Aorta (tissue), 5 donors: Measurements from ENCODE around the gene SLC6A20. TPM values are rescaled to one million over a fixed set of nuclear protein-coding genes. Genes with fewer than 3 reads are reported as not detected.

Experiments
- ATAC-seq: fragments of 200-7000 bp; cut with Tn5 transposase; one replicate; pipeline ENCODE4 v1.9.1; 2022; ENCODE audit warnings: moderate library complexity; ENCODE audit not compliant: low FRiP score
- DNase-seq, 2 donors: peaks; one replicate each; pipeline ENCODE4 v3.0.0-alpha.2; 2020
- H3K27ac ChIP-seq, 2 donors: one replicate each; pipeline ENCODE4 v1.5.1; 2013; ENCODE audit warnings: low read length in 2 of 2, mild to moderate bottlenecking in 2 of 2, moderate library complexity in 2 of 2, control low read depth in 1 of 2, inconsistent platforms in 1 of 2, low read depth in 1 of 2
- H3K27me3 ChIP-seq, 2 donors: one replicate each; pipeline ENCODE4 v1.6.1; 2013; ENCODE audit warnings: control low read depth in 1 of 2, low read length in 1 of 2, mild to moderate bottlenecking in 1 of 2, moderate library complexity in 1 of 2; ENCODE audit not compliant: insufficient read depth in 2 of 2, control insufficient read depth in 1 of 2
- H3K36me3 ChIP-seq, 2 donors: one replicate each; pipeline ENCODE4 v1.6.1; 2013; ENCODE audit warnings: control low read depth in 1 of 2, low read length in 1 of 2, mild to moderate bottlenecking in 1 of 2; ENCODE audit not compliant: insufficient read depth in 2 of 2, control insufficient read depth in 1 of 2
- H3K4me1 ChIP-seq, 2 donors: one replicate each; pipeline ENCODE4 v1.6.1; 2013; ENCODE audit warnings: low read length in 2 of 2, control low read depth in 1 of 2, mild to moderate bottlenecking in 1 of 2, moderate library complexity in 1 of 2; ENCODE audit not compliant: insufficient read depth in 2 of 2, control insufficient read depth in 1 of 2
- H3K4me3 ChIP-seq, 2 donors: one replicate each; pipeline ENCODE4 v1.5.1; 2013; ENCODE audit warnings: low read length in 2 of 2, control low read depth in 1 of 2, mild to moderate bottlenecking in 1 of 2
- H3K9me3 ChIP-seq: one replicate; pipeline ENCODE4 v1.6.1; 2013; ENCODE audit warnings: mild to moderate bottlenecking, low read length; ENCODE audit not compliant: control insufficient read depth
- WGBS, 2 donors: extraction: QIAGEN DNeasy Blood & Tissue Kit; methylation state at CpG; one replicate each; pipeline ENCODE4 v1.1.7; 2013; 5-methylcytosine and 5-hydroxymethylcytosine counted together
- intact Hi-C, 2 donors: fragments of 100-400 bp; cut with DNase I; formaldehyde crosslinking; loops; one replicate each; pipeline versions ENCODE4 v1.14.2 to v1.15.0; 2022
- polyA plus RNA-seq, 2 donors: library from polyadenylated mRNA; stranded (reverse); fragments of 200-250 nt; gene quantifications; one replicate each; pipeline ENCODE4 v1.2.3, GENCODE V29; 2013
- total RNA-seq, 2 donors: library from RNA; stranded (reverse); fragmentation: NEBNext Ultra II Directional; extraction: Animal tissue kit (Norgen Biotek cat#: 25700); gene quantifications; one replicate each; pipeline ENCODE4 v1.2.1, GENCODE V29; 2021
- donor health status: healthy with polysubstance abuse.
- donor health status: Bipolar disorder and iron deficiency.
- donor health status: DM: no; HTN: no; CAD: no.
- donor health status: DM: no; HTN: no; CAD: no.
- donor health status: DM: yes; HTN: yes; CAD: no.

The SLC6A20 gene
- total and polyA plus RNA-seq, 4 donors = 0.10 to 1.0 (median 0.15) TPM; not detected in 1

DNA sequence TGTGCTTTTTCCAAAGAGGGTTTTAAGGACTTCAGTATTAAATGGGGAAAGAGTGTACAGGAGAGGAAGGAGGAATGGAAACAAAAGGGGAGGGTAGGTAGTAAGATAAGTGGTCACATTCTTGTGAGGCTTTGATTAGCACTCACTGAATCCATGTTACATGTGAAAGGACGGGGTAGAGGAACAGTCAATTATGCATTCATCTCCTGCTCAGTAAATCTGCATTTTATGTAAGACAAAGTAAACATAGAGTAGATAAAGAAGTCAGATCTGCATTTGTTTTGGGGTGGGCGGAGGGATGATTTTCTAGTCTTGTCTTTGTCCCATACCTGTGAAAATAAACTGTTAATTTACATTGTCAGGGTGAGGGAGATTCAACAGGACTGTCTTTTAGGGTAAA is 56.3 kb downstream of the SLC6A20 start:
- Histone ChIP-seq H3K4me1 (no peaks in the 10 kb centered on the region), H3K27ac (no peak overlapping the region), H3K27me3 (no peaks in the 10 kb centered on the region), H3K4me3 (no peak overlapping the region), H3K36me3 (peaks cover 0 to 14% of the 10 kb centered on the region in 2 donors), H3K9me3 (no peaks in the 10 kb centered on the region)
- DNase-seq (no peak), ATAC-seq (no peak)
- intact Hi-C loops = no loop called here
- 85 to 90% methylated on average over 2 of the region's 2 CpGs for WGBS, 2 donors

DNA sequence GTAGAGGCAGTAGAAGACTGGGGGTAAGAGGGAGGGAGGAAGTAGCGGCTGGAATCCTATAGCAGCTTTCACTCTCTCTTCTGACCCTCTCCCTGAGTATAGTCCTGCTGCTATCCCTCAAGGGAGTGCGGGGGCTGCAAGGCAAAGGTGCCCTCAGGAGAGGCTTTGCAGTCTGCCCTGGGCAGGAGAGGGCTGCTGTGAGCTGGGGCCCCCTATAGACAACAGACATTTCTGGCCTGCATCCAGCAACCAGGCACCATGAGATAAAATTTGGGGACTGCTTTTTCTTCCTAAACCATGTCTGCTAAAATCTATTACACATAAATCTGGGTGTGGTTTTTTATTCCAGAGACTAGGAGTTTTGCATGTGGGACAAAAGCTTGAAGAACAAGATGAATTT is 59.1 kb downstream of the SLC6A20 start:
- Histone ChIP-seq H3K27ac (no peak overlapping the region), H3K9me3 (no peaks in the 10 kb centered on the region), H3K36me3 (peaks cover 0 to 13% of the 10 kb centered on the region in 2 donors), H3K27me3 (no peaks in the 10 kb centered on the region), H3K4me1 (no peaks in the 10 kb centered on the region), H3K4me3 (no peak overlapping the region)
- intact Hi-C loops = no loop called here
- DNase-seq (no peak), ATAC-seq (no peak)
- whole genome bisulfite sequencing, 2 donors = 85 to 87% methylated on average over 2 of the region's 2 CpGs

DNA sequence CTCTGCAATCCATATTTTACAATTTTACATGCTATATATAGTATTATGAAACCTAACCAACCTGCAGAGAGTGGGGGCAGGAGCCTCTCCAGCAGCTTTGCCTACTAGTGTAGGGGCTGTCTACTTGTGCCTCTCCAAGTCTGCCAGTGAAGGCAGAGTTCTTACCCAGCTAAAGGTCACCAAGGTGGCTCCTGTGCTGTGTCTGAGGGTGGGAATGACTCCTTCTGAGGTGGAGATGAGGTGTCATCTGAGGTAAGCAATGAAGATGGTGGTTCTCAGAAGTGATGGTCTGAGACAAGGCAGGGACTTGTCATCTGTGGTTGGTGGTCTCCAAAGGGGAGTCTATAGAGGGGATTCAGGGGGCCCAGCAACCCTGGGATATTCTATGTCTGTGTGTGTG is 59.6 kb downstream of the SLC6A20 start:
- no peak overlapping the region for H3K4me3 ChIP-seq
- no peaks in the 10 kb centered on the region for H3K9me3 ChIP-seq
- H3K36me3 ChIP-seq = peaks cover 0 to 12% of the 10 kb centered on the region in 2 donors
- no peaks in the 10 kb centered on the region for H3K4me1 ChIP-seq
- H3K27ac ChIP-seq = no peak overlapping the region
- H3K27me3 ChIP-seq = no peaks in the 10 kb centered on the region
- no peak for ATAC-seq
- intact Hi-C loops = no loop called here
- DNase-seq = no peak

DNA sequence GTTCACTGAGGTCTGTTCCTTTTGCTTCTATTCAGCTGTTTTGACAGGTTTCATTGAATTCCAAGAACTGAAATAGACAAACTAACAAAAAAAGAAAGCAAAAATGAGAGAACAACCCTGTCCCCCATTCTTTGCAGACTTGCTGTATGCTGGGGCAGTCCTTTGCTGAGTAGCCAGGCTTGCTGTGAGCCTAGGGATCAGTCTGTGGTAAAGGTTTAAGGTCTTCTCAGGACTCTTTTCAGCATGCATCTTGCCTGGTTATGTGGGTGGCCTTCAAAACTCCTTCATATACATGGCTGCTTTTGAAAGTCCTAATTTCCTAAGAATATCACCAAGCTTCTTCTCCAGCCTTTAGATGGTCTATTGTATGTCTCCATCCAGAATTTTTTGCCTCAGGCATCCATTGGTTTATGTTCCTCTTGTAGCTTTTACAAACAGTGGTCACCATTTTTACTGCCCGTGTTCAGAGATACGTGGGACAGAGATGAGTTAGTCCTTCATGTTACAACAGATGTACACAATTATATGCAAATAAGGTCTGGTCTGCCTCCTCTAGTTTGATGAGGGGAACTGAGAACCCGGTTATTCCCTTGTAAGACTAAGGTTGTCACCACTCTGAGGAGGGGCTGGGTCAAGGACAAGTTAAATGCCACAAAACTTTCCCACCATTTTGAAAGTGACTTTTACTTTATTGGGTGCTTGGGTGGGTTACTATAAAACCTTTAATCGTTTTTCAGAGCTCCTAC is 65.8 kb downstream of the SLC6A20 start:
- H3K27ac ChIP-seq = no peak overlapping the region
- no peak overlapping the region for H3K4me3 ChIP-seq
- peaks cover 4 to 7% of the 10 kb centered on the region in 2 donors for H3K36me3 ChIP-seq
- intact Hi-C loops = no loop called here
- no peak for DNase-seq
- no peaks in the 10 kb centered on the region for H3K9me3 ChIP-seq
- H3K27me3 ChIP-seq = no peaks in the 10 kb centered on the region
- 91 to 92% methylated on average over 4 of the region's 4 CpGs for WGBS, 2 donors
- ATAC-seq = no peak
- no peaks in the 10 kb centered on the region for H3K4me1 ChIP-seq

DNA sequence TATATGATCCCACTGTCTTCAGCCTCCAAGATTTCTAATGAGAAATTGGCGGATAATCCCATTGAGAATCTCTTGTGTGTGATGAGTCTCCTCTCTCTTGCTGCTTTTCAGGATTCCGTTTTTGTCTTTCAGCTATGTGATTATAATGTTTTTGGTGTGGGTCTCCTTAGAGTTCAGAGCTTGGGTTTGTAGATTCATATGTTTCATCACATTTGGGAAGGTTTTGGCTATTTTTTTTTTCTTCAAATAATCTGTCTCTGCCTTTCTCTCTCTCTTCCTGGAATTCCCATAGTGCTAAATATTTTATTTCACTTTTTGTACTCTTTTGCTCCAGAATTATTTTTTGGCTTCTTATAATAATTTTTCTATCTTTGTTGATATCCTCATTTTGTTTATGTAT is 66.7 kb downstream of the SLC6A20 start:
- Histone ChIP-seq H3K27me3 (no peaks in the 10 kb centered on the region), H3K4me3 (no peak overlapping the region), H3K9me3 (no peaks in the 10 kb centered on the region), H3K4me1 (no peaks in the 10 kb centered on the region), H3K27ac (no peak overlapping the region), H3K36me3 (peaks cover 4 to 7% of the 10 kb centered on the region in 2 donors)
- no peak for ATAC-seq
- WGBS, 2 donors = 97 to 98% methylated on average over 2 of the region's 2 CpGs
- intact Hi-C loops = no loop called here
- DNase-seq = no peak

DNA sequence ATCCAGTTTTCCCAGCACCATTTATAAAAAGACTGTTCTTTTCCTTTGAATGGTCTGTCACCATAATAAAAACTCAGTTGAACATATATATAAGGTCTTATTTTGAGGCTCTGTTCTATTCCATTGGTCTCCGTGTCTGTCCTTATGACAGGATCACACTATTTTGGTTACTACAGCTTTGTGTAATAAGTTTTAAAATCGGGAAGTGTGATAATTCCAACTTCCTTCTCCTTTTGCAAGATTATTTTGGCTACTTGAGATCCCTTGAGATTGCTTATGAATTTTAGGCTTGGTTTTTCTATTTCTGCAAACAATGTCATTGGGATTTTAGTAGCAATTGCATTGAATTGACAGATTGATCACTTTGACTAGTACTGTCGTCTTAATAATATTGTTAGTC is 71.4 kb downstream of the SLC6A20 start:
- no peaks in the 10 kb centered on the region for H3K4me1 ChIP-seq
- intact Hi-C loops = no loop called here
- H3K27ac ChIP-seq = no peak overlapping the region
- peaks cover 2 to 7% of the 10 kb centered on the region in 2 donors for H3K36me3 ChIP-seq
- no peaks in the 10 kb centered on the region for H3K9me3 ChIP-seq
- no peaks in the 10 kb centered on the region for H3K27me3 ChIP-seq
- ATAC-seq (no peak), DNase-seq (no peak)
- 60 to 63% methylated on average over 3 of the region's 3 CpGs for WGBS, 2 donors
- H3K4me3 ChIP-seq = no peak overlapping the region

DNA sequence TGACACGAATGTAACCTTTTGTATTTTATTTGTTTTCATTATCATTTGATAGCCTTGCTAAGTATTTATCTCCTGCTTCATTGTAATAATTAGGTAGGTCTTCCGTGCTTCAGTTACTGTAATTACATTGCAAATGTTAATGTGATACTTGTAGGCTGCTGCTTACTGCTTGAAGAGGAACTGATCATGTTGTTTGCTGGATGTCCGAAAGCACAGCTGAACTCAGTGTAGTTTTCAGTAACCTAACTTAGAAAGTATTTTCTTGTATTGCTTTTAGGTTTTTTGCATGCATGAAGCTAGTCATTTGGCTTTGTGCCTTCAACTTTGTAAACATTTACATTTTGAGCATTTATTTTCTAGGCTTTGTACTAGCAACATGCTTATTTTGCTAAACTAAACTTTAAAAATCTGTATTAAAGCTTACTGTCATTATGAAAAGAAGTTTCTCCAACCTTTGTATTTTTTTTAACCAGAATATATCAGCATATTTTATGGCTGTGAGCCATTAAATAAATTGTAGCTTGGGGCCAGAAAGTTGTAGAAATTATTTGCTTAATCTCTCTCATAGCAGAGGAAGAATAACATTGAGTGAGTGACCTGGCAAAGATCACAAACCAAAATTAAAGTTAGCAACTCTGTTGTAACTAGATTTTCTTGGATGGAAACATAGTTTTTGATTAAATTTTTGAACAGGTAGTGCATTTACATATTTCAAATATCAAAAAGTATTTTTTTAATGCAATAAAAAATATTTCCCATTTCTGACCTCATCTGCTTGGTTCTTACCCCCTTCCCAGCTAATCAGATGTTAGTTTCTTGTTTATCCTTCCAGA is 76.5 kb downstream of the SLC6A20 start:
- Histone ChIP-seq H3K4me3 (no peak overlapping the region), H3K27me3 (no peaks in the 10 kb centered on the region), H3K9me3 (no peaks in the 10 kb centered on the region), H3K27ac (no peak overlapping the region), H3K36me3 (peaks cover 0 to 2% of the 10 kb centered on the region in 2 donors), H3K4me1 (no peaks in the 10 kb centered on the region)
- ATAC-seq (no peak), DNase-seq (no peak)
- WGBS, 2 donors = 58 to 63% methylated on average over 3 of the region's 3 CpGs
- intact Hi-C loops = no loop called here

DNA sequence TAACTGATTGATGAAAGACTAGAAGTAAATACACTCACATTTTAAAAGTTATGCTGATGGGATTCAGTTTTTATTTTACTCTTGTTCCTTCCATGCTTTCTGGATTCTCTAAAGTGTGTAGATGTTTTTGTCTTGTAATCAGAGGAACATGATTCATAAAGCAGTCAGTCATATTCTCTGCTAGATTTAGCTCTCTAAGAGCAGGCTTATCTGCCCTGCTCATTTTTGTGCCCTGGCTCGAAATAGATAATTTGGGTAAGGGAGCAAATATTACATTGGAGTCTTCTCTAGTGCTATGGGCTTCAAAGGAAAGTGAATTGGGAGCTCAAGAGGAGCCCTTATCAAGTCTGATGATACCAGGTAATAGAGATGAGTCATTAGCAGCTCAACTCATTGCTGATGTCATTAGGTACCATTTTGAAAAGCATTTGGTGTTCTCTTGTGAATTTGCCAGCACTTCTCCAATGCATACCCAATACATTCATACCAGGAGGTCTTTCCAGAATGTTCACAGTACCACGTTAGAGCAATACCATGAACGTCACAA is 79.5 kb downstream of the SLC6A20 start:
- H3K4me1 ChIP-seq = no peaks in the 10 kb centered on the region
- no peak overlapping the region for H3K4me3 ChIP-seq
- intact Hi-C loops = no loop called here
- H3K9me3 ChIP-seq = no peaks in the 10 kb centered on the region
- ATAC-seq = no peak
- no peaks in the 10 kb centered on the region for H3K27me3 ChIP-seq
- H3K36me3 ChIP-seq = peaks cover 0 to 3% of the 10 kb centered on the region in 2 donors
- no peak for DNase-seq
- WGBS, 2 donors = 83 to 84% methylated on average over 3 of the region's 3 CpGs
- no peak overlapping the region for H3K27ac ChIP-seq
